ENCODE results near the gene WDR12. TPM values are rescaled to one million over a fixed set of nuclear protein-coding genes. Genes with fewer than 3 reads are reported as not detected.
"Not testable (repeated sequence)": the region's sequence is repeated elsewhere in the genome, so short reads cannot be mapped to it uniquely, and the experiment has no call there.

WDR12 gene
- polyA plus RNA-seq, 6 donors from 2014 or later = 7.1 to 18.6 (median 12.8) TPM

GRCh38 chr2:202918860-202919259, 7.4 kb upstream of the WDR12 start:
- no peak for ATAC-seq (ENCODE audit: low read depth in 2 of 2)
- Mint-ChIP-seq H3K4me1 (no peaks in the 10 kb centered on the region), H3K9me3 (no peaks in the 10 kb centered on the region), H3K36me3 (no peaks in the 10 kb centered on the region), H3K27ac (no peak overlapping the region), H3K4me3 (no peak overlapping the region), H3K27me3 (no peaks in the 10 kb centered on the region)
- DNase-seq = no peak

GRCh38 chr2:202912342-202913201, 1.1 kb upstream of the WDR12 start:
- H3K36me3 Mint-ChIP-seq, DNase-seq, H3K27me3 Mint-ChIP-seq, H3K9me3 Mint-ChIP-seq: not testable (repeated sequence)
- Mint-ChIP-seq H3K4me3 (peak overlapping the region; percentile 85 to 100 (median 98)), H3K27ac (peak overlapping the region; percentile 88 to 99 (median 98)), H3K4me1 (peaks cover 15 to 20% (median 17%) of the 10 kb centered on the region in 3 donors)
- peak; percentile 46 to 52 for ATAC-seq (ENCODE audit: low read depth in 2 of 2)

- ATAC-seq (ENCODE audit: low read depth in 2 of 2) = peak; percentile 2 to 3
- peak overlapping the region; percentile 85 to 100 (median 98) for H3K4me3 Mint-ChIP-seq
- H3K36me3 Mint-ChIP-seq = no peaks in the 10 kb centered on the region
Observed at GRCh38 chr2:202911203-202911511, 316 bp downstream of the WDR12 start.

GRCh38 chr2:202910698-202911097, 775 bp downstream of the WDR12 start:
- DNase-seq (no peak), ATAC-seq (ENCODE audit: low read depth in 2 of 2) (no peak)
- H3K36me3 Mint-ChIP-seq = peaks cover 0 to 1% of the 10 kb centered on the region in 2 donors
- peaks cover 15 to 20% (median 17%) of the 10 kb centered on the region in 3 donors for H3K4me1 Mint-ChIP-seq
- peak overlapping the region; percentile 85 to 100 (median 98) for H3K4me3 Mint-ChIP-seq
- H3K27ac Mint-ChIP-seq = peak overlapping the region in 1 of 6 donors; percentile 99
- no peaks in the 10 kb centered on the region for H3K9me3 Mint-ChIP-seq
- H3K27me3 Mint-ChIP-seq = no peaks in the 10 kb centered on the region

More at GRCh38 chr2:202911203-202911511, 316 bp downstream of the WDR12 start:
- DNase-seq = no peak
- H3K27ac Mint-ChIP-seq = peak overlapping the region; percentile 88 to 99 (median 98)
- H3K27me3 Mint-ChIP-seq = no peaks in the 10 kb centered on the region
- peaks cover 15 to 20% (median 17%) of the 10 kb centered on the region in 3 donors for H3K4me1 Mint-ChIP-seq
- no peaks in the 10 kb centered on the region for H3K9me3 Mint-ChIP-seq

GRCh38 chr2:202910250-202910649, 1.2 kb downstream of the WDR12 start:
- Mint-ChIP-seq H3K27ac (peak overlapping the region in 1 of 6 donors; percentile 20), H3K4me3 (peak overlapping the region; percentile 15 to 98 (median 84)), H3K4me1 (peaks cover 15 to 20% (median 17%) of the 10 kb centered on the region in 3 donors)
- H3K36me3 Mint-ChIP-seq; DNase-seq; H3K27me3 Mint-ChIP-seq; ATAC-seq (ENCODE audit: low read depth in 2 of 2); H3K9me3 Mint-ChIP-seq: not testable (repeated sequence)

- DNase-seq (no peak), ATAC-seq (ENCODE audit: low read depth in 2 of 2) (no peak)
- peak overlapping the region in 7 of 8 donors; percentile 39 to 98 (median 82) for H3K4me3 Mint-ChIP-seq
- H3K36me3 Mint-ChIP-seq = peaks cover 4 to 5% of the 10 kb centered on the region in 2 donors
- peaks cover 0 to 3% (median 0%) of the 10 kb centered on the region in 7 donors for H3K9me3 Mint-ChIP-seq
- peaks cover 15 to 20% (median 17%) of the 10 kb centered on the region in 3 donors for H3K4me1 Mint-ChIP-seq
- H3K27me3 Mint-ChIP-seq = no peaks in the 10 kb centered on the region
- peak overlapping the region in 1 of 6 donors; percentile 32 for H3K27ac Mint-ChIP-seq
Observed at GRCh38 chr2:202909394-202910192, 1.9 kb downstream of the WDR12 start.

GRCh38 chr2:202908186-202908585, 3.3 kb downstream of the WDR12 start:
- peaks cover 0 to 5% (median 0%) of the 10 kb centered on the region in 7 donors for H3K9me3 Mint-ChIP-seq
- H3K4me1 Mint-ChIP-seq = peaks cover 17 to 19% (median 19%) of the 10 kb centered on the region in 3 donors
- no peak for ATAC-seq (ENCODE audit: low read depth in 2 of 2)
- DNase-seq = no peak
- no peaks in the 10 kb centered on the region for H3K27me3 Mint-ChIP-seq
- H3K4me3 Mint-ChIP-seq = peak overlapping the region in 1 of 8 donors; percentile 92
- H3K36me3 Mint-ChIP-seq = peaks cover 5 to 15% of the 10 kb centered on the region in 2 donors
- peak overlapping the region in 2 of 6 donors; percentile 55 to 84 for H3K27ac Mint-ChIP-seq

GRCh38 chr2:202905507-202905906, 6.0 kb downstream of the WDR12 start:
- Mint-ChIP-seq H3K36me3 (peaks cover 10 to 19% of the 10 kb centered on the region in 2 donors), H3K4me1 (peaks cover 5 to 16% (median 11%) of the 10 kb centered on the region in 3 donors), H3K4me3 (peak overlapping the region in 1 of 8 donors; percentile 29)
- not testable (repeated sequence) for H3K27ac Mint-ChIP-seq; H3K27me3 Mint-ChIP-seq; H3K9me3 Mint-ChIP-seq; DNase-seq; ATAC-seq (ENCODE audit: low read depth in 2 of 2)

GRCh38 chr2:202885190-202885589, 26.3 kb downstream of the WDR12 start:
- no peak for DNase-seq
- Mint-ChIP-seq H3K4me3 (no peak overlapping the region), H3K27ac (no peak overlapping the region), H3K9me3 (no peaks in the 10 kb centered on the region), H3K36me3 (peaks cover 14 to 15% of the 10 kb centered on the region in 2 donors), H3K4me1 (no peaks in the 10 kb centered on the region), H3K27me3 (no peaks in the 10 kb centered on the region)
- no peak for ATAC-seq (ENCODE audit: low read depth in 2 of 2)

GRCh38 chr2:202883987-202884675, 27.3 kb downstream of the WDR12 start:
- Mint-ChIP-seq H3K27me3 (no peaks in the 10 kb centered on the region), H3K4me1 (no peaks in the 10 kb centered on the region), H3K27ac (no peak overlapping the region), H3K4me3 (no peak overlapping the region), H3K9me3 (no peaks in the 10 kb centered on the region), H3K36me3 (peaks cover 14 to 15% of the 10 kb centered on the region in 2 donors)
- ATAC-seq (ENCODE audit: low read depth in 2 of 2) = no peak
- DNase-seq = no peak

- no peak overlapping the region for H3K27ac Mint-ChIP-seq
- H3K36me3 Mint-ChIP-seq = peaks cover 14 to 15% of the 10 kb centered on the region in 2 donors
- H3K9me3 Mint-ChIP-seq = no peaks in the 10 kb centered on the region
- DNase-seq (no peak), ATAC-seq (ENCODE audit: low read depth in 2 of 2) (no peak)
- H3K4me1 Mint-ChIP-seq = no peaks in the 10 kb centered on the region
- H3K27me3 Mint-ChIP-seq = no peaks in the 10 kb centered on the region
- H3K4me3 Mint-ChIP-seq = no peak overlapping the region
Observed at GRCh38 chr2:202881570-202881969, 29.9 kb downstream of the WDR12 start.

GRCh38 chr2:202877699-202878098, 33.8 kb downstream of the WDR12 start:
- Mint-ChIP-seq H3K27me3 (no peaks in the 10 kb centered on the region), H3K27ac (no peak overlapping the region), H3K36me3 (peaks cover 0 to 4% of the 10 kb centered on the region in 2 donors), H3K9me3 (no peaks in the 10 kb centered on the region), H3K4me1 (no peaks in the 10 kb centered on the region), H3K4me3 (no peak overlapping the region)
- ATAC-seq (ENCODE audit: low read depth in 2 of 2) (no peak), DNase-seq (no peak)
